ENCODE results near the gene HELZ.
"Not testable (repeated sequence)": the region's sequence is repeated elsewhere in the genome, so short reads cannot be mapped to it uniquely, and the experiment has no call there.

Gene HELZ

GRCh38 chr17:67229109-67229955, 15.7 kb downstream of the HELZ start:
- no peak for DNase-seq (ENCODE audit: low read depth)

DNA sequence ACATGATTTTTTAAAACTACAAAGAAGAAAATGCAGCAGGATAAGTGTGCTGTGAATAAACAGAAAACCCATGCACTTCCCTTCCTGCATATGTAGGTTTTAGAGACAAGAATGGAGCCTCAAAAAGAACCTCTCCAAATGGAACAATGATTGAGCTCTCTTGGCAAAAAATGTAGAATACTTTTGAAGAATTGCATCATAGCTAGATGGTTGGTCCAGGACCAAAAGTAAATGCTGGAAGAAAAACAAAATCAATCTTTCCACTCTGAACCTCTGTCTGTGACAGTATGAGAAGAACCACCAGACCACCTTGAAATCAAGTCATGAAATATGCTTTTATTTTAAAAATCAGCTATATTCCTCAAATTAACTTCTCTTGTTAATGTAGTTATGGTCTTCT, 17.5 kb downstream of the HELZ start:
- no peak for DNase-seq (ENCODE audit: low read depth)

GRCh38 chr17:67225316-67225715, 19.7 kb downstream of the HELZ start:
- DNase-seq (ENCODE audit: low read depth) = no peak

DNA sequence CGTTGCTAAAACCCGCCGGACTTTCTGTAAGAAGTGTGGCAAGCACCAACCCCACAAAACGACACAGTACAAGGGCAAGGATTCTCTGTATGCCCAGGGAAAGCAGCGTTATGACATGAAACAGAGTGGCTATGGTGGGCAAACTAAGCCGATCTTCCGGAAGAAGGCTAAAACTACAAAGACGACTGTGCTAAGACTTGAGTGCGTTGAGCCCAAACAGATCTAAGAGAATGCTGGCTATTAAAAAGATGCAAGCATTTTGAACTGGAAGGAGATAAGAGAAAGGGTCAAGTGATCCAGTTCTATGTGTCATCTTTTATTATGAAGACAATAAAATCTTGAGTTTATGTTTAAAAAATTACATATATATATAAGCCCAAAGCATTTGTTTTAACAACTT, 20.3 kb downstream of the HELZ start:
- no peak for DNase-seq (ENCODE audit: low read depth)

DNA sequence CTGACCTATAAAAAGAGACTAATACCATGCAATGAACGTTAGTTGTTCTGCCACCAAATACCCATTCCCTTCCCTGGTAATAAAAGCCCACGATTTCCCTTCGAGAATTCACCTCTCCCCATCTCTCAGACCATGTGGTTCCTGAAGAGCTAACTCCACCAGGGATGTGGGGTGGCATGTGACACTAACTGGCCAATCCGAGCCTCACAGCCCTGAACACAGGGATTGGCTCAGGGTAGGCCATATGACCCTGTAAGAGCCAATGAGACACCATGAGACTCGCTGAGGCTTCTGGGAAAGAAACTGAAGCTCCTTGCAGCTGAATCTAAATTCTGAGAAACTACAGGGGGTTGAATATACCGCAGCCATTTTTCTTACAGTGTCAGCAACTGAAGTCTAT, 21.1 kb downstream of the HELZ start:
- DNase-seq (ENCODE audit: low read depth) = no peak

- peak; percentile 17 for DNase-seq (ENCODE audit: low read depth)
These were observed 23.7 kb downstream of the HELZ start for GRCh38 chr17:67221062-67221998.

DNA sequence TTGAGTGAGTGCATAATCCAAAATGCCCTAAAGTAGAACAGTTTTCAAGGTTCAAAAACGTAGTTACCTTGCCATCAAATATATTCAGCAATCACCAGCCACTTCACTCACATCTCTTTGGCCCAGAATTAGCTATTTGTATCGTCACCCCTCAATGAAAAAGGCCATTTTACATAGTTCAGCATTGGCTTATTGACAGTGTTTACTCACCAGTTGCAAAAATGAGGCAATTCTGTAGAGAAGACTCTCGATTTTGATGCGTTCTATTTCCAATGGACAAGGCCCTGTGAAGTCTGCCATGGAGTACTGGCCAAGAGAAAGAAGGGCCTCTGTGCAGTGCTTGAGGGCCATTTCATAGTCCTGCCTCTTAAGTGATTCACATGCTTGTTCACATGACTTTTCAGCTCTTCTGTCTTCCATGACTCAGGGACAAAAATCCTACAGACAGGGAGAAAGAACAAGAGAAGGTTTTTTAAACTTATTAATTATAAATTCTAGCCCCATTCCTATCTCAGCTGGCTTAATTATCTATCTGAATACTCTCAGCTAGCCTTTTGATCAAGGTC, 26.5 kb downstream of the HELZ start:
- DNase-seq (ENCODE audit: low read depth) = no peak

DNA sequence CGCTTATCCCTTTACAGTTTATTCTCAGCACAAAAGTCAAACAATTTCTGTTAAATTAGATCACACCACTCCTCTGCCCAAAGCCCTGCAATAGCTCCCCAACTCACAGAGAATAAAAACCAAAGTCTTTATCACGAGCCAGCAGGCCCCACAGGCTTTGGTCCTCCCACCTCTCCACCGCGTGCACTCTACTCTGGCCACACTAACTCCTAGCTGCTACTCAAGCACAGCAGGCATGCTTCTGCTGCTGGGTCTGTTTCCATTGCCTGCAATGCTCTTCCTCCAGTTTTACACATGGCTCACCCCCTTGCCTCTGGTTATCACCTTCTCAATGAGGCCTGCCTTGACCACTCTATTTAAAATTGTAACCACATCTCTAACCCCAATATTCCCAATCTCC, 27.6 kb downstream of the HELZ start:
- DNase-seq (ENCODE audit: low read depth) = no peak

GRCh38 chr17:67216578-67217320, 28.2 kb downstream of the HELZ start:
- DNase-seq (ENCODE audit: low read depth) = no peak

DNA sequence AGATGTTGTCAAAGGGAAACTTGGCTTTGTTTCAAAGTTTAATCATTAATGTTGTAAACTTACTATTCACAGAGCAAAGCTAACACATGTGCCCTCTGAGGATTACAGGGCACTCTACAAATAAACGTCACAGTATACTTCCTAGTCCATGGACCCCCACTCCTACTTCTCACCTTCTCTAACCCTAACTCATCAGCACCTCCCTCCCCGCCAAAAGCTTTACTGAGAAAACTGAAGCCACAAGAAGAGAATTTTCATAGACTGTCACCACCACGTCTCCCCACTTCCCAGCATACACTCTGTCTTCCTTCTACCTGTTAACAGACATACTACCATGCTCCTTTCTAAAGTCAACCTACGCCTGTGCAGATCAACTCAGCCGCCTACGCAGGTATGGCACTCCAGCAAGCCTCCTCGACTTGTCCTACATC, 29.0 kb downstream of the HELZ start:
- DNase-seq (ENCODE audit: low read depth) = no peak

DNA sequence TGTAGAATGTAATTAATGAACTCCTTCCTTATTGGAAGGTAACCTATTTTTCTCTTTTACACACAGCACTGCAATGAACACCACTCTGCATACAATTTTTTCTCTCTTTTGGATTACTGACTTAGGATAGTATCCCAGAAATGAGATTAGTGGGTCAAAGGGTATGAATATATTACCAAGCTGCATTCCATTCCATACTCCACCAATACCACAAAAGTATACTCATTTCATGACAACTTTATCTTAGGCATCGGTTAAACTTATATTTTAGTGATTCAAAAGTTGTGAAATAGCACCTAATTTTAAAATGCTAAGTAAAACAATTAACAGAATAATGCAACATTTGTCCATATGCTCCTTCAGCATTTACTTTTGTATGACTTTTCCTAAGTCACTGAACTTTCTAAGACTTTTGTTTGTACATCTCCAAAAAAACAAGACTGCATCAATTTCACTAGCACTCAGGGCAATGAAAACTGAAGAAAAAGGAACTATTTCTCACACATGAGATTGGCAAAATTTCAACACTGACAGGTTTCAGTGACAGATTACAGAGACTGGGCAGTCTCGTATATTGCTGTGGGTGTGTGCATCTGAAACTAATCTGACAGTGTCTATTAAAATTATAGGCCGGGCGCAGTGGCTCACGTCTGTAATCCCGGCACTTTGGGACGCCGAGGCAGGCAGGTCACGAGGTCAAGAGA, 32.1 kb downstream of the HELZ start:
- no peak for DNase-seq (ENCODE audit: low read depth)

- no peak for DNase-seq (ENCODE audit: low read depth)
These were observed 32.8 kb downstream of the HELZ start for GRCh38 chr17:67212231-67212630.

DNA sequence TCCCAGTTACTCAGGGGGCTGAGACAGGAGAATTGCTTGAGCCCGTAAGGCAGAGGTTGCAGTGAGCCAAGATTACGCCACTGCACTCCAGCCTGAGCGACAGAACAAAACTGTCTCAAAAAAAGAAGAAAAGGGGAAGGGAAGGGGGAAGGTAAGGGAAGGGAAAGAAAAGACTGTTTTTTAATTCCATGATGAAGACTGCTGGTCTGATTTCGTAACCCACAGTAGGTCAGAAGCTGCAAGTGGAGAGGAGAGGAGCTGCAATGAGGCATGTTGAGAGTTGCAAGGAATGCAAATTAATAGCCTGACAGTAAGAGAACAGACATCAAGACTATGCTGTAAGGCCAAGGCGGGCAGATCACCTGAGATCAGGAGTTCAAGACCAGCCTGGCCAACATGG, 33.3 kb downstream of the HELZ start:
- DNase-seq (ENCODE audit: low read depth) = no peak

- DNase-seq (ENCODE audit: low read depth) = no peak
These were observed 34.1 kb downstream of the HELZ start for GRCh38 chr17:67210915-67211314.

DNA sequence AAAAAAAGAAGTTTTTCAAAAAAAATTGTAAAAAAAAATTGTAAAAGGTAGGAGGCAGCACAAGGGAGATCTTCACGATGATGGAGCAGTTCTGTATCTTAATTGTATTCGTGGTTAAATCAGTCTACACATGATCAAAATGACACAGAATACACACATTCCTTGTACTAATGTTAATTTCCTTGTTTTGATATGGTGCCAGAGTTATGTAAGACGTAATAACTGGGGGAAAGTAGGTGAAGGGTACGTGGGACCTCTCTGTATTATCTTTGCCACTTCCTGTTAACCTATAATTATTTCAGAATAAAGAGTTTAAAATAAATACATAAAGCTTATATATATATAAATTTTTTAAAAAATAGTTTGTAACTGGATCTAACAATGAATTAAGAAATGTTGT, 36.8 kb downstream of the HELZ start:
- DNase-seq (ENCODE audit: low read depth) = no peak

GRCh38 chr17:67203818-67204217, 41.2 kb downstream of the HELZ start:
- DNase-seq (ENCODE audit: low read depth) = no peak

GRCh38 chr17:67202503-67202902, 42.5 kb downstream of the HELZ start:
- DNase-seq (ENCODE audit: low read depth) = no peak

DNA sequence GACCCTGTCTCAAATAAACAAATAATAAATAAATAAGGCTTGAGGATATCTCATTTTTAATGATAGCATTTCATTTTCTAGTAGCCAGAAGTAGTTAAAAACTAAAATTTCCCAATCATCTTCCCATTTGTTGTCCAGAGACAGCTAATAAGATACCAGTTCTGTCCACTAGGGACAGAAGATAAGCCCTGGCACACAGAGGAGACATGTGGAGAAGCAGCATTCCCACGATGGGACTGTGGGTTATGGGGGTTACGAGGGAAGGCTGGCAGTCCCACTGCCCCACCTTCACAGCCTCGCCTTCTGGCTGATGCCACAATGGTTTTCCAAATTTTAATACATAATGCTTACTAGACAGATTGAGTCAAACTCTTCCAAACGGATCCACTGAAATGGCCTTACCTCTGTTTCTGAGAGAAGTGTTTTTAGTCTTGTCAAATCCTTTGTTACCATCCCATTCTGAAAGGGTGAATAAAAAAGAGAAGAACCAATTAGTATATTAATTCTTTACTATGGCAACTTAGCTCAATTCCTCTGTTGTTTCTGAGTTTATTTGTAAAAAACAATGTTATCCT, 44.2 kb downstream of the HELZ start:
- no peak for DNase-seq (ENCODE audit: low read depth)

GRCh38 chr17:67198131-67198530, 46.9 kb downstream of the HELZ start:
- no peak for DNase-seq (ENCODE audit: low read depth)

- not testable (repeated sequence) for DNase-seq (ENCODE audit: low read depth)
These were observed 48.0 kb downstream of the HELZ start for GRCh38 chr17:67197023-67197422.

- no peak for DNase-seq (ENCODE audit: low read depth)
These were observed 48.6 kb downstream of the HELZ start for GRCh38 chr17:67196422-67196821.
